ENCODE measurements around the gene SLC1A5.

DNA sequence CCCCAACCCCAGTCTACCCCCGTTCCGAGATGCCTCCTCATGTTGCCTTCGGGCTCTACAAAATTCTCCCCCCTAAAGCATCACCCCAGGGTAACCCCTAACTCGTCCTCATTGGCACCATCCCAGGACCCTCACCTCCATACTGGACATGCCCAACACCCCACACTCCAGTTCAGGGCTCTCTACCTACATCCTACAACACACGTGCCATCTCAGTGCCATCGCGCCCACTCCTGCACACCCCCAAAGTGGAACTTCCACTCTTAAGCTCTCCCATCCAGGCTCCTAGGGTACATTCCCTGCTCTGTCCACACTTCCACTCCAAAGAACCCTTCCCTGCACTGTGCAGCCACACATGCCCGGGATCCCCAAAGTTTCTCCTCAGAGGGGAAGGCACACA lies 43.4 kb downstream of the SLC1A5 start:
- TF ChIP-seq, protein P1, sequence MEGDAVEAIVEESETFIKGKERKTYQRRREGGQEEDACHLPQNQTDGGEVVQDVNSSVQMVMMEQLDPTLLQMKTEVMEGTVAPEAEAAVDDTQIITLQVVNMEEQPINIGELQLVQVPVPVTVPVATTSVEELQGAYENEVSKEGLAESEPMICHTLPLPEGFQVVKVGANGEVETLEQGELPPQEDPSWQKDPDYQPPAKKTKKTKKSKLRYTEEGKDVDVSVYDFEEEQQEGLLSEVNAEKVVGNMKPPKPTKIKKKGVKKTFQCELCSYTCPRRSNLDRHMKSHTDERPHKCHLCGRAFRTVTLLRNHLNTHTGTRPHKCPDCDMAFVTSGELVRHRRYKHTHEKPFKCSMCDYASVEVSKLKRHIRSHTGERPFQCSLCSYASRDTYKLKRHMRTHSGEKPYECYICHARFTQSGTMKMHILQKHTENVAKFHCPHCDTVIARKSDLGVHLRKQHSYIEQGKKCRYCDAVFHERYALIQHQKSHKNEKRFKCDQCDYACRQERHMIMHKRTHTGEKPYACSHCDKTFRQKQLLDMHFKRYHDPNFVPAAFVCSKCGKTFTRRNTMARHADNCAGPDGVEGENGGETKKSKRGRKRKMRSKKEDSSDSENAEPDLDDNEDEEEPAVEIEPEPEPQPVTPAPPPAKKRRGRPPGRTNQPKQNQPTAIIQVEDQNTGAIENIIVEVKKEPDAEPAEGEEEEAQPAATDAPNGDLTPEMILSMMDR (IDR thresholded peaks at IDR 0.05): no peak
- TF ChIP-seq POLR2A (IDR thresholded peaks at IDR 0.05): no peak
